Measurements from ENCODE around the gene TRIM39. TPM values are rescaled to one million over a fixed set of nuclear protein-coding genes. Genes with fewer than 3 reads are reported as not detected.
A peak's percentile ranks its signal among the peaks of the same experiment; 100 is the strongest.

The TRIM39 gene
- total and polyA plus RNA-seq, 9 of the 15 experiments (the other 6 are each of a cell fraction or from before 2014, with no cell fraction given), result 5.6 to 17.7 (median 12.8) TPM

- Histone ChIP-seq H3K79me2 (ENCODE audit: control insufficient read depth, insufficient read depth, low read length) (peaks cover 16% of the 10 kb centered on the region), H3K4me3 (peak within 1 kb of the TSS; percentile 82), H2AFZ (ENCODE audit: low read depth, low read length) (peak within 1 kb of the TSS; percentile 96), H4K20me1 (replicated peaks; ENCODE audit: control insufficient read depth, insufficient read depth, low read length) (no peaks in the 10 kb centered on the region), H3K9me1 (ENCODE audit: control insufficient read depth, insufficient read depth, low read length) (no peaks in the 10 kb centered on the region), H3K9me3 (replicated peaks; ENCODE audit: control insufficient read depth, insufficient read depth, low read depth, low read length) (no peaks in the 10 kb centered on the region), H3K4me1 (replicated peaks in 1 of 2; ENCODE audit: control insufficient read depth in 2 of 2, insufficient read depth in 2 of 2, low read length in 2 of 2) (peaks cover 41 to 49% of the 10 kb centered on the region in 2 experiments), H3K9ac (ENCODE audit: insufficient read depth in 1 of 2, low read depth in 2 of 2, low read length in 2 of 2) (peak within 1 kb of the TSS; percentile 81 to 94), H3K27ac (ENCODE audit: extremely low read depth, low read depth, low read length) (peak within 1 kb of the TSS; percentile 84), H3K4me2 (ENCODE audit: insufficient read depth, low read length) (peak within 1 kb of the TSS; percentile 76), H3K36me3 (ENCODE audit: control insufficient read depth, insufficient read depth, low read length) (peaks cover 47% of the 10 kb centered on the region), H3K27me3 (ENCODE audit: control insufficient read depth in 2 of 2, insufficient read depth in 2 of 2, low read length in 2 of 2) (no peaks in the 10 kb centered on the region)
- no TSS peak for BruUV-seq (replicated peaks)
- ChIA-PET POLR2A (interaction anchor here (0.6 to 1.3 kb wide), 5 partner anchors 12 to 1791 kb away, joined by 3 to 7 read pairs (median 3); partner anchors contain the start of gene TRIM39), CTCF (ENCODE audit: low intra/inter-chr PET ratio) (no interaction called here)
- FAIRE-seq, result peak; percentile 11
- peak; percentile 94 to 98 (median 96) for DNase-seq (ENCODE audit: extremely low read depth in 1 of 4, low spot score in 3 of 4)
- WGBS (ENCODE audit: insufficient coverage, low coverage, missing lambda C conversion rate), result 1% methylated on average over 54 of the region's 64 CpGs
- intact Hi-C loops (cut with micrococcal nuclease), result loop anchor here (1.0 to 10.0 kb wide), 2 partner anchors 19 to 280 kb away; partner anchors contain the start of genes POLR1H, PPP1R11 and TRIM39
- ATAC-seq, result peak; percentile 96
- in situ Hi-C loops (cut with MboI), result no loop called here
- TF ChIP-seq TCF7L2 (IDR thresholded peaks at IDR 0.05; ENCODE audit: low read depth, low read length) (no peak), HMG20A (CRISPR knock-in tag; conservative IDR thresholded peaks at IDR 0.05) (no peak), YY1 (IDR thresholded peaks at IDR 0.05; ENCODE audit: borderline replicate concordance in 1 of 3, control insufficient read depth in 1 of 3, extremely low read depth in 1 of 3, insufficient read depth in 3 of 3, insufficient read length in 1 of 3, insufficient replicate concordance in 2 of 3, low read depth in 1 of 3, low read length in 2 of 3) (peak; percentile 51 to 94 (median 91)), KAT2B (IDR thresholded peaks at IDR 0.05; ENCODE audit: low read depth, low read length) (no peak), AFF1 (IDR thresholded peaks at IDR 0.05; ENCODE audit: low read depth in 1 of 2, partially characterized antibody in 2 of 2) (peak in 1 of 2 experiments; percentile 55), CCAR2 (IDR thresholded peaks at IDR 0.05; ENCODE audit: low read depth, low read length) (no peak), ZBTB11 (CRISPR knock-in tag; IDR thresholded peaks at IDR 0.05) (peak in 1 of 3 experiments; percentile 69; a peak in 1 of 6 replicates), SNRNP70 (optimal IDR thresholded peaks at IDR 0.05; ENCODE audit: low read depth, low read length) (no peak), KLF13 (tag; IDR thresholded peaks at IDR 0.05; ENCODE audit: borderline replicate concordance, low read depth) (peak; percentile 28; the same call in 1 of the 2 replicates), ZNF507 (tag; conservative IDR thresholded peaks at IDR 0.05) (no peak), SRF (CRISPR knock-in tag; IDR thresholded peaks at IDR 0.05) (0 out of 4 replicates have a peak, but pooled peaks of 1 of the 2 experiments have one; percentile 20)
These were observed 18.3 kb downstream of the TRIM39 start, which contains the start of gene RPP21 for GRCh38 chr6:30344868-30345671. Gene RPP21, plus strand, starts transcription at chr6:30345156. Its CDS starts 16 bp downstream, at chr6:30345172.
